SHP77 treated with DMSO at 0.1 percent for 48 hours (cell line): ENCODE measurements around the gene HNRNPF.
A peak's percentile ranks its signal among the peaks of the same experiment; 100 is the strongest.
"Not testable (repeated sequence)": the region's sequence is repeated elsewhere in the genome, so short reads cannot be mapped to it uniquely, and the experiment has no call there.

Experiments used
- DNase-seq: peaks from one replicate; lab custom pipeline; 2025; lab: John Stamatoyannopoulos, UW

The HNRNPF gene

GRCh38 chr10:43348511-43349312 lies 60.3 kb downstream of the HNRNPF start:
- DNase-seq, result peak; percentile 63

- DNase-seq, result no peak
These were observed 61.0 kb downstream of the HNRNPF start for GRCh38 chr10:43347997-43348396.

GRCh38 chr10:43344051-43344450 lies 64.9 kb downstream of the HNRNPF start:
- no peak for DNase-seq

GRCh38 chr10:43343126-43343525 lies 65.9 kb downstream of the HNRNPF start:
- no peak for DNase-seq

- DNase-seq, result no peak
These were observed 66.5 kb downstream of the HNRNPF start for GRCh38 chr10:43342279-43343125.

GRCh38 chr10:43341450-43341849 lies 67.5 kb downstream of the HNRNPF start:
- DNase-seq, result no peak

GRCh38 chr10:43340619-43341018 lies 68.4 kb downstream of the HNRNPF start:
- no peak for DNase-seq

GRCh38 chr10:43340101-43340500 lies 68.9 kb downstream of the HNRNPF start:
- no peak for DNase-seq

- DNase-seq, result no peak
These were observed 69.8 kb downstream of the HNRNPF start for GRCh38 chr10:43339136-43339535.

- DNase-seq, result no peak
These were observed 70.9 kb downstream of the HNRNPF start for GRCh38 chr10:43338117-43338516.

- DNase-seq, result not testable (repeated sequence)
These were observed 71.5 kb downstream of the HNRNPF start for GRCh38 chr10:43337536-43337935.

GRCh38 chr10:43336641-43337318 lies 72.2 kb downstream of the HNRNPF start:
- DNase-seq, result no peak

GRCh38 chr10:43336061-43336460 lies 72.9 kb downstream of the HNRNPF start:
- DNase-seq, result no peak
